GM23338 (cell line): ENCODE data around the gene MLEC. TPM values are rescaled to one million over a fixed set of nuclear protein-coding genes. Genes with fewer than 3 reads are reported as not detected.

Experiments used
- ATAC-seq: fragments of 200-7000 bp; cut with Tn5 transposase; 3 replicates; pipeline ENCODE4 v1.9.1; 2020
- DNase-seq: peaks from one replicate; pipeline ENCODE4 v3.0.0-alpha.2; 2015; ENCODE audit warnings: low spot score
- H2AFZ ChIP-seq: fragments of 200-600 bp; sonication (generic); 2 replicates; pipeline ENCODE4 v1.8.0; 2016; ENCODE audit warnings: antibody characterized with exemption, mild to moderate bottlenecking, moderate library complexity
- H3F3A ChIP-seq: fragments of 200-600 bp; sonication (generic); replicated peaks from 2 replicates; pipeline ENCODE4 v1.8.0; 2017; ENCODE audit warnings: antibody characterized with exemption, mixed run types, low read depth
- H3K27ac ChIP-seq: fragments of 200-600 bp; sonication (generic); 2 replicates; pipeline ENCODE4 v1.6.1; 2016; ENCODE audit warnings: low read depth
- H3K27me3 ChIP-seq: fragments of 200-600 bp; sonication (generic); 2 replicates; pipeline ENCODE4 v1.8.0; 2016; ENCODE audit warnings: mild to moderate bottlenecking, mixed run types, moderate library complexity; ENCODE audit not compliant: insufficient read depth
- H3K36me3 ChIP-seq: fragments of 200-600 bp; sonication (generic); 2 replicates; pipeline ENCODE4 v1.8.0; 2016; ENCODE audit warnings: mild to moderate bottlenecking; ENCODE audit not compliant: insufficient read depth
- H3K4me1 ChIP-seq: fragments of 200-600 bp; sonication (generic); 2 replicates; pipeline ENCODE4 v1.8.0; 2016; ENCODE audit warnings: mild to moderate bottlenecking, moderate library complexity; ENCODE audit not compliant: insufficient read depth
- H3K4me2 ChIP-seq: fragments of 200-600 bp; sonication (generic); 2 replicates; pipeline ENCODE4 v1.7.1; 2017; ENCODE audit warnings: mixed run types
- H3K4me3 ChIP-seq: fragments of 200-600 bp; sonication (generic); 2 replicates; pipeline ENCODE4 v1.6.1; 2016; ENCODE audit warnings: mixed run types
- H3K79me2 ChIP-seq: fragments of 200-600 bp; sonication (generic); replicated peaks from 2 replicates; pipeline ENCODE4 v1.8.0; 2017; ENCODE audit warnings: mild to moderate bottlenecking; ENCODE audit not compliant: insufficient read depth
- H3K9me2 ChIP-seq: fragments of 200-600 bp; sonication (generic); 2 replicates; pipeline ENCODE4 v1.8.0; 2017; ENCODE audit not compliant: insufficient read depth
- H4K20me1 ChIP-seq: fragments of 200-600 bp; sonication (generic); replicated peaks from 2 replicates; pipeline ENCODE4 v1.8.0; 2017; ENCODE audit warnings: mild to moderate bottlenecking; ENCODE audit not compliant: insufficient read depth
- H3K27ac Mint-ChIP-seq: 2 replicates; pipeline ENCODE4 v1.8.0; 2020; ENCODE audit warnings: inconsistent platforms, mild to moderate bottlenecking, moderate library complexity, mixed read lengths
- H3K27me3 Mint-ChIP-seq: 3 replicates; pipeline ENCODE4 v1.8.0; 2022; ENCODE audit warnings: low read depth, mild to moderate bottlenecking, moderate library complexity, mixed read lengths, inconsistent platforms; ENCODE audit not compliant: insufficient read depth, poor library complexity
- H3K36me3 Mint-ChIP-seq: 3 replicates; pipeline ENCODE4 v1.8.0; 2021; ENCODE audit warnings: low read depth, mild to moderate bottlenecking, inconsistent platforms, moderate library complexity, mixed read lengths
- H3K4me1 Mint-ChIP-seq: 3 replicates; pipeline ENCODE4 v1.8.0; 2020; ENCODE audit warnings: mild to moderate bottlenecking, inconsistent platforms, mixed read lengths
- H3K4me3 Mint-ChIP-seq: 3 replicates; pipeline ENCODE4 v1.8.0; 2021; ENCODE audit warnings: moderate library complexity, mild to moderate bottlenecking, inconsistent platforms, mixed read lengths
- H3K9me3 Mint-ChIP-seq: 3 replicates; pipeline ENCODE4 v1.8.0; 2020; ENCODE audit warnings: moderate library complexity, mild to moderate bottlenecking, inconsistent platforms, mixed read lengths
- CREB1 ChIP-seq: fragments of 250-450 bp; sonication (Bioruptor Pico); IDR thresholded peaks from 2 replicates; pipeline ENCODE4 v1.5.0; 2020; ENCODE audit warnings: low read depth, mild to moderate bottlenecking, moderate library complexity
- CTCF ChIP-seq, 2 experiments: fragments of 200-600 bp in 1 of 2; sonication (generic) in 1 of 2; conservative IDR thresholded peaks; 2 replicates each; pipeline versions ENCODE4 v1.5.1 to v1.6.1; 2016 to 2017; ENCODE audit warnings: antibody characterized with exemption in 2 of 2, low read depth in 2 of 2, mild to moderate bottlenecking in 2 of 2, moderate library complexity in 1 of 2
- ETS1 ChIP-seq: IDR thresholded peaks from 2 replicates; pipeline ENCODE4 v1.6.1; 2016; ENCODE audit warnings: antibody characterized with exemption
- EZH2 ChIP-seq: fragments of 200-600 bp; sonication (generic); IDR thresholded peaks from one replicate; pipeline ENCODE4 v1.8.0; 2017; ENCODE audit warnings: antibody characterized with exemption, mild to moderate bottlenecking, low read depth; ENCODE audit not compliant: unreplicated experiment
- EZH2phosphoT487 ChIP-seq: fragments of 200-600 bp; sonication (generic); IDR thresholded peaks from one replicate; pipeline ENCODE4 v1.8.1; 2018; ENCODE audit warnings: antibody characterized with exemption; ENCODE audit not compliant: unreplicated experiment
- JUNB ChIP-seq: IDR thresholded peaks from one replicate; pipeline ENCODE4 v1.6.1; 2016; ENCODE audit warnings: antibody characterized with exemption; ENCODE audit not compliant: unreplicated experiment
- NANOG ChIP-seq: IDR thresholded peaks from 2 replicates; pipeline ENCODE4 v1.6.1; 2016; ENCODE audit warnings: antibody characterized with exemption, borderline replicate concordance
- POLR2AphosphoS5 ChIP-seq: IDR thresholded peaks from 2 replicates; pipeline ENCODE4 v1.6.1; 2016; ENCODE audit warnings: antibody characterized with exemption, low read depth
- REST ChIP-seq: IDR thresholded peaks from one replicate; pipeline ENCODE4 v1.6.1; 2018; ENCODE audit warnings: antibody characterized with exemption; ENCODE audit not compliant: unreplicated experiment
- STAT1 ChIP-seq: IDR thresholded peaks from one replicate; pipeline ENCODE4 v1.6.1; 2016; ENCODE audit warnings: antibody characterized with exemption; ENCODE audit not compliant: unreplicated experiment
- ZNF114 ChIP-seq: fragments of 250-450 bp; sonication (Bioruptor Pico); IDR thresholded peaks from 2 replicates; pipeline ENCODE4 v1.5.0; 2020; ENCODE audit warnings: mild to moderate bottlenecking, moderate library complexity
- ZNF331 ChIP-seq: fragments of 250-450 bp; sonication (Bioruptor Pico); IDR thresholded peaks from 2 replicates; pipeline ENCODE4 v1.5.0; 2020; ENCODE audit warnings: low read depth, mild to moderate bottlenecking, moderate library complexity
- ZNF462 ChIP-seq: fragments of 250-450 bp; sonication (Bioruptor Pico); IDR thresholded peaks from 2 replicates; pipeline ENCODE4 v1.5.0; 2020; ENCODE audit warnings: mild to moderate bottlenecking, moderate library complexity
- polyA plus RNA-seq: library from polyadenylated mRNA; unstranded; fragments of >200 nt; fragmentation: Nextera tagmentation; extraction: Ambion mirVana; gene quantifications from 2 replicates; pipeline ENCODE4 v1.2.1, GENCODE V29; 2016
- total RNA-seq: library from RNA; depleted of rRNA; stranded (reverse); fragments of >200 nt; shearing (Covaris generic); gene quantifications from 2 replicates; pipeline ENCODE4 v1.2.3, GENCODE V29; 2014

MLEC gene
- total and polyA plus RNA-seq, 2 experiments from 2014 or later: 225 to 264 TPM

GRCh38 chr12:120668091-120668867 is 18.7 kb upstream of the MLEC start:
- no peaks in the 10 kb centered on the region for H3K79me2 ChIP-seq
- Mint-ChIP-seq H3K36me3 (no peaks in the 10 kb centered on the region), H3K27me3 (peaks cover 4% of the 10 kb centered on the region), H3K27ac (no peak overlapping the region; the same call in 1 of the 2 replicates), H3K4me1 (peaks cover 29% of the 10 kb centered on the region), H3K4me3 (peak overlapping the region; percentile 35; the same call in 2 of the 3 replicates), H3K9me3 (no peaks in the 10 kb centered on the region)
- H3K4me1 ChIP-seq: peaks cover 32% of the 10 kb centered on the region
- ATAC-seq: peak; percentile 84
- no peaks in the 10 kb centered on the region for H4K20me1 ChIP-seq
- peak overlapping the region; percentile 75 for H3K4me2 ChIP-seq
- H2AFZ ChIP-seq: no peak overlapping the region
- H3K9me2 ChIP-seq: no peaks in the 10 kb centered on the region
- TF ChIP-seq CTCF (conservative IDR thresholded peaks at IDR 0.05; ENCODE audit: low read depth in 2 of 2): no peak
- no peak for TF ChIP-seq REST
- TF ChIP-seq EZH2: no peak
- TF ChIP-seq POLR2AphosphoS5: no peak
- no peak for TF ChIP-seq ZNF462 (CRISPR knock-in tag)
- no peak for TF ChIP-seq NANOG
- TF ChIP-seq JUNB: no peak
- TF ChIP-seq EZH2phosphoT487: no peak
- no peak for TF ChIP-seq ZNF331
- no peak for TF ChIP-seq CREB1 (CRISPR knock-in tag)
- TF ChIP-seq ETS1: no peak; the same call in 1 of the 2 replicates
- TF ChIP-seq STAT1: no peak
- TF ChIP-seq ZNF114 (CRISPR knock-in tag): no peak
- peak; percentile 76 for DNase-seq
- H3K4me3 ChIP-seq: peak overlapping the region; percentile 45
- H3K27ac ChIP-seq: peak overlapping the region; percentile 90; the same call in 1 of the 2 replicates
- no peaks in the 10 kb centered on the region for H3K27me3 ChIP-seq
- no peaks in the 10 kb centered on the region for H3K36me3 ChIP-seq
- peaks cover 6% of the 10 kb centered on the region for H3F3A ChIP-seq
